Kidney tubule cell (primary cell): ENCODE measurements around the gene TSKS.

Experiments used
- DNase-seq: peaks from one replicate; pipeline ENCODE4 v3.0.0-alpha.2; 2018; ENCODE audit warnings: low spot score

Gene TSKS

GRCh38 chr19:49763230-49763629, at the start of gene TSKS:
TSS of gene TSKS (minus strand) at chr19:49763306. CDS start at chr19:49763247, 59 bp downstream.
- DNase-seq: no peak

- DNase-seq: no peak
These were observed 49.4 kb upstream of the TSKS start for GRCh38 chr19:49812452-49812996.

GRCh38 chr19:49811328-49811727, 48.2 kb upstream of the TSKS start:
- DNase-seq: no peak

GRCh38 chr19:49809941-49810389, 46.9 kb upstream of the TSKS start:
- DNase-seq: no peak

GRCh38 chr19:49809160-49809940, 46.2 kb upstream of the TSKS start:
- DNase-seq: peak; percentile 59

- DNase-seq: peak; percentile 69
These were observed 45.6 kb upstream of the TSKS start for GRCh38 chr19:49808711-49809159.

GRCh38 chr19:49807904-49808675, 45.0 kb upstream of the TSKS start:
- DNase-seq: no peak

GRCh38 chr19:49807058-49807903, 44.2 kb upstream of the TSKS start:
- DNase-seq: no peak

GRCh38 chr19:49806620-49806959, 43.5 kb upstream of the TSKS start:
- no peak for DNase-seq

GRCh38 chr19:49805822-49806619, 42.9 kb upstream of the TSKS start:
- DNase-seq: no peak

GRCh38 chr19:49803529-49803856, 40.4 kb upstream of the TSKS start:
- DNase-seq: no peak

- DNase-seq: no peak
These were observed 39.9 kb upstream of the TSKS start for GRCh38 chr19:49802836-49803528.

GRCh38 chr19:49801966-49802661, 39.0 kb upstream of the TSKS start:
- peak; percentile 76 for DNase-seq

GRCh38 chr19:49801401-49801888, 38.3 kb upstream of the TSKS start:
- no peak for DNase-seq

GRCh38 chr19:49800771-49801170, 37.7 kb upstream of the TSKS start:
- DNase-seq: no peak

GRCh38 chr19:49799798-49800376, 36.8 kb upstream of the TSKS start:
- no peak for DNase-seq

- DNase-seq: no peak
These were observed 36.2 kb upstream of the TSKS start for GRCh38 chr19:49799271-49799797.

- DNase-seq: no peak
These were observed 35.5 kb upstream of the TSKS start for GRCh38 chr19:49798574-49798973.

- DNase-seq: no peak
These were observed 32.5 kb upstream of the TSKS start for GRCh38 chr19:49795615-49796014.

GRCh38 chr19:49793561-49793840, 30.4 kb upstream of the TSKS start:
- peak; percentile 90 for DNase-seq
